Kidney (tissue), 14 donors: Measurements from ENCODE around the gene SLX4IP. TPM values are rescaled to one million over a fixed set of nuclear protein-coding genes. Genes with fewer than 3 reads are reported as not detected.

Experiments used
- DNase-seq, 5 donors: peaks; one replicate each; pipeline ENCODE4 v3.0.0-alpha.2; 2013 to 2020
- FAIRE-seq: peaks from 2 replicates; lab custom pipeline; 2012; peaks lifted over from hg19 to GRCh38; lab: Jason Lieb, UNC
- H3K27ac ChIP-seq, 2 donors: one replicate each; pipeline ENCODE4 v1.7.0; 2013; ENCODE audit warnings: low read depth in 2 of 2, low read length in 2 of 2, inconsistent platforms in 1 of 2
- H3K27me3 ChIP-seq: one replicate; pipeline ENCODE4 v1.7.1; 2013; ENCODE audit warnings: low read length, inconsistent platforms; ENCODE audit not compliant: control insufficient read depth, insufficient read depth
- H3K36me3 ChIP-seq, 3 donors: one replicate each; pipeline versions ENCODE4 v1.7.0 to v1.7.1; 2013; ENCODE audit warnings: low read length in 3 of 3, control low read depth in 1 of 3, inconsistent platforms in 1 of 3; ENCODE audit not compliant: insufficient read depth in 3 of 3, control insufficient read depth in 2 of 3
- H3K4me1 ChIP-seq, 3 donors: one replicate each; pipeline versions ENCODE4 v1.7.0 to v1.7.1; 2013; ENCODE audit warnings: low read length in 3 of 3, inconsistent platforms in 1 of 3, low read depth in 1 of 3; ENCODE audit not compliant: control insufficient read depth in 2 of 3, insufficient read depth in 2 of 3
- H3K4me3 ChIP-seq, 3 donors: one replicate each; pipeline versions ENCODE4 v1.7.0 to v1.8.1; 2013; ENCODE audit warnings: low read length in 3 of 3, control low read depth in 1 of 3, inconsistent platforms in 1 of 3
- H3K9ac ChIP-seq, 3 donors: one replicate each; pipeline versions ENCODE4 v1.7.0 to v1.7.1; 2013; ENCODE audit warnings: low read length in 3 of 3, control low read depth in 1 of 3, inconsistent platforms in 1 of 3
- H3K9me3 ChIP-seq, 3 donors: one replicate each; pipeline versions ENCODE4 v1.7.0 to v1.7.1; 2013; ENCODE audit warnings: low read length in 3 of 3, control low read depth in 1 of 3, inconsistent platforms in 1 of 3; ENCODE audit not compliant: control insufficient read depth in 2 of 3, insufficient read depth in 1 of 3
- intact Hi-C: fragments of 100-400 bp; cut with DNase I; formaldehyde crosslinking; loops from one replicate; pipeline ENCODE4 v1.11.1; 2022
- polyA plus RNA-seq: library from polyadenylated mRNA; stranded (reverse); fragments of 350-450 nt; fragmentation: Illumina TruSeq; extraction: RNeasy Lipid Tissue Mini Kit (QIAGEN cat#74804); gene quantifications from one replicate; pipeline ENCODE4 v1.2.3, GENCODE V29; 2014; ENCODE audit warnings: low read depth, low replicate concordance; ENCODE audit not compliant: insufficient read depth
- total RNA-seq: library from RNA; stranded (reverse); fragmentation: NEBNext Ultra II Directional; extraction: Animal tissue kit (Norgen Biotek cat#: 25700); gene quantifications from one replicate; pipeline ENCODE4 v1.2.1, GENCODE V29; 2021
- TF ChIP-seq, protein P1 (sequence below): IDR thresholded peaks from 3 replicates; pipeline ENCODE4 v1.5.1; 2012; ENCODE audit warnings: mild to moderate bottlenecking, moderate library complexity, borderline replicate concordance; ENCODE audit not compliant: insufficient read depth; ENCODE audit errors: extremely low read depth
- donor health status: control.
- donor health status: control.
- donor health status: control.
- donor health status: control.
- donor health status: control.
- donor health status: DM: yes; HTN: yes; CAD: no.
- donor health status: Normal renal cell carcinoma (clear cell type).

SLX4IP gene
- total and polyA plus RNA-seq, 2 donors from 2014 or later: 2.6 to 7.6 TPM

DNA sequence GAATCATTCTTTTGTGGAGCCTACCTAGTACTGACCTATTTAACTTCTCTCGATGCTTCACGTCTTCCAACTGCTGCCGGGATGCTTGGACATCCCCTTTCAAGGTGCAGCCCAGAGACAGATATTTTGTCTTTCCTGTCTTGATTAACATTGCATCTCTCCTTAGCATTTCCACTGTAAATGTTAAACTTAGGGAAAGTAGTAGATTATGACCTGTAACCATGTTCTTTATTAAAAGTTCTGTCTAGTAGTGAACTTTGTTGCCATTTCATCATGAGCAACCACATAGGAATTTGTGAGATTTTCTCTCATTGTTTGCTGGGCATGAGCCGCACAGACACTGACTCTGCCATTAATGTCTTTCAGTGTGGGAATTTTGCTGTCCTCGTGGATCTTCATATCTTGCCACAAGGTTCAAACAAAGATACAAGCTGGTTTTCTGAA lies 120.8 kb downstream of the SLX4IP start:
- no peak for DNase-seq
- Histone ChIP-seq H3K36me3 (no peaks in the 10 kb centered on the region), H3K9ac (no peak overlapping the region), H3K4me3 (no peak overlapping the region), H3K9me3 (no peaks in the 10 kb centered on the region), H3K27ac (no peak overlapping the region), H3K27me3 (no peaks in the 10 kb centered on the region), H3K4me1 (no peaks in the 10 kb centered on the region)
- intact Hi-C loops: loop anchor here (10.0 kb wide), 1 partner anchor 719 kb away; no protein-coding TSS in a partner anchor
- FAIRE-seq: no peak
- TF ChIP-seq, protein P1, sequence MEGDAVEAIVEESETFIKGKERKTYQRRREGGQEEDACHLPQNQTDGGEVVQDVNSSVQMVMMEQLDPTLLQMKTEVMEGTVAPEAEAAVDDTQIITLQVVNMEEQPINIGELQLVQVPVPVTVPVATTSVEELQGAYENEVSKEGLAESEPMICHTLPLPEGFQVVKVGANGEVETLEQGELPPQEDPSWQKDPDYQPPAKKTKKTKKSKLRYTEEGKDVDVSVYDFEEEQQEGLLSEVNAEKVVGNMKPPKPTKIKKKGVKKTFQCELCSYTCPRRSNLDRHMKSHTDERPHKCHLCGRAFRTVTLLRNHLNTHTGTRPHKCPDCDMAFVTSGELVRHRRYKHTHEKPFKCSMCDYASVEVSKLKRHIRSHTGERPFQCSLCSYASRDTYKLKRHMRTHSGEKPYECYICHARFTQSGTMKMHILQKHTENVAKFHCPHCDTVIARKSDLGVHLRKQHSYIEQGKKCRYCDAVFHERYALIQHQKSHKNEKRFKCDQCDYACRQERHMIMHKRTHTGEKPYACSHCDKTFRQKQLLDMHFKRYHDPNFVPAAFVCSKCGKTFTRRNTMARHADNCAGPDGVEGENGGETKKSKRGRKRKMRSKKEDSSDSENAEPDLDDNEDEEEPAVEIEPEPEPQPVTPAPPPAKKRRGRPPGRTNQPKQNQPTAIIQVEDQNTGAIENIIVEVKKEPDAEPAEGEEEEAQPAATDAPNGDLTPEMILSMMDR: no peak

DNA sequence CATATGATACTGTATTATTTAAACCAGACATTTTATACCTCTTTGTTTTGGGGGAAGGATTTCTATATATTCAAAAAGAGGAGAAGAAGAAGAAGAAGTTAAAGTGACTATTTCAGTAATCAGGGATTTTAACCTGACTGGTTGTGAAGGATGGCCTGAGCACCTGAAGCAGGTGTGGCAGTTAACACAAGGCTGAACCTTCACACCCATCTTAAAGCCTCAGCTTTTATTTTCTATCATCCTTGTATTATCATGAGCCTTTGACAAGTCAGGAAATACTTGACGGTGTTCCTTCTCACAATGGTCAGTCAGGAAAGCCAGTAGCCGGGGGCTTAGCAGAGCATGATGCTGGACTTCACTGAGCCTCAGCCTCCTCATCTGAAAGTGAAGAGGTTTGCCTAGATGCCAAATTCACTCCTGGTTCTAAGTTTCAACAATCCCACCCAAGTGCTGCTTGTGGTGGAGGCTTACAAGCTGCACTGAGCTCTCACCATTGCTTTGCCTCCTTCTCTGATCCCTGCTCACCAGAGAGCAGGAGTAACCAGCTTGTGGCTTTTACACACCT lies 121.5 kb downstream of the SLX4IP start:
- DNase-seq (no peak), FAIRE-seq (no peak)
- H3K4me3 ChIP-seq: no peak overlapping the region
- H3K36me3 ChIP-seq: no peaks in the 10 kb centered on the region
- TF ChIP-seq, protein P1: no peak
- H3K9me3 ChIP-seq: no peaks in the 10 kb centered on the region
- no peak overlapping the region for H3K9ac ChIP-seq
- H3K27me3 ChIP-seq: no peaks in the 10 kb centered on the region
- intact Hi-C loops: loop anchor here (10.0 kb wide), 1 partner anchor 718 kb away; no protein-coding TSS in a partner anchor
- no peak overlapping the region for H3K27ac ChIP-seq
- H3K4me1 ChIP-seq: no peaks in the 10 kb centered on the region

DNA sequence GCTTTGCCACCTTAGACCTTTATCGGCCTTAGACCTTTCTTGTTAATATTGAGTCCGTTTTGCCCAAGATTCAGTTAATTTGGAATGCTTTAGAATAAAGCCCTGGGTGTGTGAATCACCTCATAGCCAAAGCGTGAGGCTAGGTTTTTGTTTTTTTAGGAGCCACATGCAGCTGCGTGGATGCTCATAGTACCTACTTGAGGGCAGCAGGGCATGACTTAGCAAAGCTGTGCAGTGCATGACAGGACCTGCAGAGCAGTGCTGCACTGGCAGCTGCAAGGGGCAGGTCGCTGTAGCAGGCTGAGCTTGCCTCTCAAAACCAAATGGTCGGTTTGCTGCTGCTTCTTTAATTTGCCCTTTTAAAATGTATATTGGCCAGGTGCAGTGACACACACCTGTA lies 122.6 kb downstream of the SLX4IP start:
- Histone ChIP-seq H3K27me3 (no peaks in the 10 kb centered on the region), H3K27ac (no peak overlapping the region), H3K9me3 (no peaks in the 10 kb centered on the region), H3K4me1 (no peaks in the 10 kb centered on the region), H3K4me3 (no peak overlapping the region), H3K9ac (no peak overlapping the region), H3K36me3 (no peaks in the 10 kb centered on the region)
- TF ChIP-seq, protein P1: no peak
- no peak for FAIRE-seq
- intact Hi-C loops: loop anchor here (10.0 kb wide), 1 partner anchor 717 kb away; no protein-coding TSS in a partner anchor
- no peak for DNase-seq
